ENCODE data around the gene TLR8.
"Not testable (repeated sequence)": the region's sequence is repeated elsewhere in the genome, so short reads cannot be mapped to it uniquely, and the experiment has no call there.

TLR8 gene

DNA sequence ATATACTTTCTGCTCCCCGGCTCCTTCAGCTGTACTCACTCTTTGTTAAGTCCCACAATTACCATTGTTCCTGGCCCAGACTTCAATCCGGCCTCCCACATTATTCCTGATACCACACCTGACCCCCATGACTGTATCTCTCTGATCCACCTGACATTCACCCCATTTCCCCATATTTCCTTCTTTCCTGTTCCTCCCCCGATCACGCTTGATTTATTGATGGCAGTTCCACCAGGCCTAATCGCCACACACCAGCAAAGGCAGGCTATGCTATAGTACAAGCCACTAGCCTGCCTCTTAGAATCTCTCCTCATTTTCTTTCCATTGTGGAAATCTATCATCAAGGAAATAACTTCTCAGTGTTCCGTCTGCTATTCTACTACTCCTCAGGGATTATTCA is 37.2 kb downstream of the TLR8 start:
- not testable (repeated sequence) for H3K27ac ChIP-seq (ENCODE audit: low read depth, low read length); H3K9me3 ChIP-seq (ENCODE audit: control insufficient read depth, insufficient read depth, low read length); H3K4me2 ChIP-seq (ENCODE audit: low read length); H3K9me2 ChIP-seq (replicated peaks; ENCODE audit: control insufficient read depth, low read length); H3K27me3 ChIP-seq (ENCODE audit: control insufficient read depth, low read length); H4K20me1 ChIP-seq (ENCODE audit: control insufficient read depth, insufficient read depth, low read depth, low read length); H3K79me2 ChIP-seq (ENCODE audit: control insufficient read depth, low read length); H3K36me3 ChIP-seq (ENCODE audit: control insufficient read depth, low read length); H3K4me3 ChIP-seq (ENCODE audit: low read length); H3F3A ChIP-seq (ENCODE audit: control insufficient read depth, insufficient read depth)
- H3K4me1 ChIP-seq (ENCODE audit: control insufficient read depth, low read length) = peaks cover 19% of the 10 kb centered on the region

DNA sequence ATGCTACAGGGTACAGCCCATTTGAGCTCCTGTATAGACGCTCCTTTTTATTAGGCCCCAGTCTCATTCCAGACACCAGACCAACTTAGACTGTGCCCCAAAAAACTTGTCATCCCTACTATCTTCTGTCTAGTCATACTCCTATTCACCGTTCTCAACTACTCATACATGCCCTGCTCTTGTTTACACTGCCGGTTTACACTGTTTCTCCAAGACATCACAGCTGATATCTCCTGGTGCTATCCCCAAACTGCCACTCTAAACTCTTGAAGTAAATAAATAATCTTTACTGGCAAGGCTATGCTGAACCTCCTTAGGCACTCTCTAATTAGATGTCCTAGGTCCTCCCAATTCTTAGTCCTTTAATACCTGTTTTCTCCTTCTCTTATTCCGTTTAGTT is 38.0 kb downstream of the TLR8 start:
- H3K36me3 ChIP-seq (ENCODE audit: control insufficient read depth, low read length); H3K79me2 ChIP-seq (ENCODE audit: control insufficient read depth, low read length); H3K9me2 ChIP-seq (replicated peaks; ENCODE audit: control insufficient read depth, low read length); H3K4me3 ChIP-seq (ENCODE audit: low read length); H3K9me3 ChIP-seq (ENCODE audit: control insufficient read depth, insufficient read depth, low read length); H3K4me2 ChIP-seq (ENCODE audit: low read length); H3F3A ChIP-seq (ENCODE audit: control insufficient read depth, insufficient read depth); H4K20me1 ChIP-seq (ENCODE audit: control insufficient read depth, insufficient read depth, low read depth, low read length); H3K27me3 ChIP-seq (ENCODE audit: control insufficient read depth, low read length); H3K27ac ChIP-seq (ENCODE audit: low read depth, low read length): not testable (repeated sequence)
- H3K4me1 ChIP-seq (ENCODE audit: control insufficient read depth, low read length) = peaks cover 28% of the 10 kb centered on the region

DNA sequence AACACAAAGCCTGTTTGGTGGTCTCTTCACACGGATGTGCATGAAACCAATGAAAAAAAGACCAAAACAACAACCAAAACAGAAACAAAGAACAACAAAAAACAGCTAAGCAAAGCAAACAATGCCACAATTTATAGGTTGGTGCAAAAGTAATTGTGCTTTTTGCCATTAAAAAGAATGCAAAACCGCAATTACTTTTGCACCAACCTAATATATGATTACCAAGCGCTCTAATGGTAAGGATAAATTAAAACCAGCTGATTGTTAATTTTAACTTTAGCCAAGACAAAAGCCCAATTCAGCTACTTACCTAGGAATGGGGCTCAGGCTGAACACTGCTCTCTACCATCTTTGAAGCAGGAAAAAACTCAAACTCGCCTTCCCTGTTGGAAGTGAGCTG is 39.1 kb downstream of the TLR8 start:
- TF ChIP-seq, protein P1, sequence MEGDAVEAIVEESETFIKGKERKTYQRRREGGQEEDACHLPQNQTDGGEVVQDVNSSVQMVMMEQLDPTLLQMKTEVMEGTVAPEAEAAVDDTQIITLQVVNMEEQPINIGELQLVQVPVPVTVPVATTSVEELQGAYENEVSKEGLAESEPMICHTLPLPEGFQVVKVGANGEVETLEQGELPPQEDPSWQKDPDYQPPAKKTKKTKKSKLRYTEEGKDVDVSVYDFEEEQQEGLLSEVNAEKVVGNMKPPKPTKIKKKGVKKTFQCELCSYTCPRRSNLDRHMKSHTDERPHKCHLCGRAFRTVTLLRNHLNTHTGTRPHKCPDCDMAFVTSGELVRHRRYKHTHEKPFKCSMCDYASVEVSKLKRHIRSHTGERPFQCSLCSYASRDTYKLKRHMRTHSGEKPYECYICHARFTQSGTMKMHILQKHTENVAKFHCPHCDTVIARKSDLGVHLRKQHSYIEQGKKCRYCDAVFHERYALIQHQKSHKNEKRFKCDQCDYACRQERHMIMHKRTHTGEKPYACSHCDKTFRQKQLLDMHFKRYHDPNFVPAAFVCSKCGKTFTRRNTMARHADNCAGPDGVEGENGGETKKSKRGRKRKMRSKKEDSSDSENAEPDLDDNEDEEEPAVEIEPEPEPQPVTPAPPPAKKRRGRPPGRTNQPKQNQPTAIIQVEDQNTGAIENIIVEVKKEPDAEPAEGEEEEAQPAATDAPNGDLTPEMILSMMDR (IDR thresholded peaks at IDR 0.05; ENCODE audit: low read depth, low read length, poor library complexity, severe bottlenecking) = no peak
- TF ChIP-seq EZH2phosphoT487 (IDR thresholded peaks at IDR 0.05; ENCODE audit: borderline replicate concordance, low read length) = no peak
- Histone ChIP-seq H3K9me2 (replicated peaks; ENCODE audit: control insufficient read depth, low read length) (no peaks in the 10 kb centered on the region), H3F3A (ENCODE audit: control insufficient read depth, insufficient read depth) (no peaks in the 10 kb centered on the region), H3K4me2 (ENCODE audit: low read length) (no peak overlapping the region), H3K4me1 (ENCODE audit: control insufficient read depth, low read length) (peaks cover 38% of the 10 kb centered on the region), H3K36me3 (ENCODE audit: control insufficient read depth, low read length) (no peaks in the 10 kb centered on the region), H3K79me2 (ENCODE audit: control insufficient read depth, low read length) (peaks cover 4% of the 10 kb centered on the region; the same call in 1 of the 2 replicates), H4K20me1 (ENCODE audit: control insufficient read depth, insufficient read depth, low read depth, low read length) (no peaks in the 10 kb centered on the region), H3K9me3 (ENCODE audit: control insufficient read depth, insufficient read depth, low read length) (no peaks in the 10 kb centered on the region), H3K4me3 (ENCODE audit: low read length) (no peak overlapping the region), H3K27ac (ENCODE audit: low read depth, low read length) (no peak overlapping the region), H3K27me3 (ENCODE audit: control insufficient read depth, low read length) (no peaks in the 10 kb centered on the region)

DNA sequence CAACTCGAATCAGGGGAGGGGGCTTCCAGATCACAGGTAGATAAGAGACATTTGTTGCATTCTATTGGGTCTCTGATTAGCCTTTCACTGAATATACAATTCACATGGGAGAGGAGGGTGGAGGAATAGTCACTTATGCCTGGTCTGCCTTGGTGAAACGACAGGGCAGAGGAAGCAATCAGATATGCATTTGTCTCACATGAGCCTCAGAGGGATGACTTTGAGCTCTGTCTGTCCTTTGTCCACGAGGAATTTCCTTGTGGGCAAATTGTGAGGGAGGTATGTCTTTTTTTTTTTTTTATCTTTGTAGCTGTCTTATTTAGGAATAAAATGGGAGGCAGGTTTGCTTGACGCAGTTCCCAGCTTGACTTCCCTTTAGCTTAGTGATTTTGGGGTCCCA is 40.0 kb downstream of the TLR8 start:
- Histone ChIP-seq H3K4me1 (ENCODE audit: control insufficient read depth, low read length) (peaks cover 47% of the 10 kb centered on the region), H3K4me2 (ENCODE audit: low read length) (no peak overlapping the region)

More for the DNA sequence above, 40.0 kb downstream of the TLR8 start:
- Histone ChIP-seq H3K4me3 (ENCODE audit: low read length) (no peak overlapping the region), H3F3A (ENCODE audit: control insufficient read depth, insufficient read depth) (0 out of 2 replicates have a peak, but pooled peaks cover 2% of the 10 kb centered on the region), H3K9me2 (replicated peaks; ENCODE audit: control insufficient read depth, low read length) (no peaks in the 10 kb centered on the region), H3K79me2 (ENCODE audit: control insufficient read depth, low read length) (peaks cover 9% of the 10 kb centered on the region; the same call in 1 of the 2 replicates), H3K36me3 (ENCODE audit: control insufficient read depth, low read length) (no peaks in the 10 kb centered on the region), H3K27me3 (ENCODE audit: control insufficient read depth, low read length) (no peaks in the 10 kb centered on the region), H3K9me3 (ENCODE audit: control insufficient read depth, insufficient read depth, low read length) (no peaks in the 10 kb centered on the region), H4K20me1 (ENCODE audit: control insufficient read depth, insufficient read depth, low read depth, low read length) (no peaks in the 10 kb centered on the region), H3K27ac (ENCODE audit: low read depth, low read length) (no peak overlapping the region)
- TF ChIP-seq, protein P1 (IDR thresholded peaks at IDR 0.05; ENCODE audit: low read depth, low read length, poor library complexity, severe bottlenecking) = no peak
- TF ChIP-seq EZH2phosphoT487 (IDR thresholded peaks at IDR 0.05; ENCODE audit: borderline replicate concordance, low read length) = no peak
